Measurements from ENCODE around the gene CCDC117.

GRCh38 chr22:28774378-28774777, 1.9 kb downstream of the CCDC117 start:
- TF ChIP-seq CTCF (IDR thresholded peaks at IDR 0.05) = no peak
- TF ChIP-seq POLR2A (IDR thresholded peaks at IDR 0.05) = no peak
- no peak for TF ChIP-seq POLR2AphosphoS5 (IDR thresholded peaks at IDR 0.05)
- TF ChIP-seq EP300 (IDR thresholded peaks at IDR 0.05) = no peak
